ENCODE measurements around the gene DNAH1.

DNAH1 gene

DNA sequence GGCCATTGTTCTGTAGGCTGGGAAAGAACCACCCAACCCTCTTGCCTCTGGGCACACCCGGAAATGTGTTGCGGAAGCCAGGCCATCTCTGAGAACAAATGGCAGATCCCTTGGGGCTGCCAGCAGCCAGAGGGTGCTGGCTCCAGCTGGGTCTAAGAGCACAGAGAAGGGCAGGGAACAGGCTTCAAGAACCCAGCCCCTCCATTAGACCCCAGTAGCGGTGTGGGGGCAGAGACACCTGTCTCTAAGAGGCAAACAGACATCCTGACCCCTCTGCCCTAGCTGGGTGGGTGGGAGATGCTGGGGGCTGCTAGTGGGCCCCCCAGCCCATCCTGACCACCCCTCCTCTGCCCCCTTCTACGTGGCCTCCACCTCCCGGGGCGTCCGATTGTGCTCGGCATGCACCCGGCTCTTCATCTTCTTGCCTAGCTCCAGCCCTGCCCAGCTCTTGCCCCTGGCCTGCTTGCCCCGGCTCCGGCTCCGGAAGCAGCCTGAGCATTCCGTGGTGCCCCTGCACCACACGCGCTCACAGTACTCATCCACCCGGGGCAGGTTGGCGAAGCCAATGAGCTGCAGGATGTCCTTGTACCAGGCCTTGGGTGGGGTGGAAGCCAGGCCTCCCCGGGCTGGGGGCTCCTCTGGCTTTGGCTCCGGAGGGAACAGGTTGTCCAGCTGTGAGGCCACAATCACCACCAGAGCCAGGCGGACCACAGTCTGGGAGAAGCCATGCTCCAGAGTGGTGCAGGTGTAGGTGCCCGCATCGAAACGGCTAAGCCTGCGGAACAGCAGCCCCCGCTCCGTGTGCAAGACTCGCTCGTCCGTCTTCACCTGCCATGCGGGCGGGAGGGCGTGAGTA lies 119.4 kb downstream of the DNAH1 start:
- no peak for DNase-seq (ENCODE audit: low spot score)

DNA sequence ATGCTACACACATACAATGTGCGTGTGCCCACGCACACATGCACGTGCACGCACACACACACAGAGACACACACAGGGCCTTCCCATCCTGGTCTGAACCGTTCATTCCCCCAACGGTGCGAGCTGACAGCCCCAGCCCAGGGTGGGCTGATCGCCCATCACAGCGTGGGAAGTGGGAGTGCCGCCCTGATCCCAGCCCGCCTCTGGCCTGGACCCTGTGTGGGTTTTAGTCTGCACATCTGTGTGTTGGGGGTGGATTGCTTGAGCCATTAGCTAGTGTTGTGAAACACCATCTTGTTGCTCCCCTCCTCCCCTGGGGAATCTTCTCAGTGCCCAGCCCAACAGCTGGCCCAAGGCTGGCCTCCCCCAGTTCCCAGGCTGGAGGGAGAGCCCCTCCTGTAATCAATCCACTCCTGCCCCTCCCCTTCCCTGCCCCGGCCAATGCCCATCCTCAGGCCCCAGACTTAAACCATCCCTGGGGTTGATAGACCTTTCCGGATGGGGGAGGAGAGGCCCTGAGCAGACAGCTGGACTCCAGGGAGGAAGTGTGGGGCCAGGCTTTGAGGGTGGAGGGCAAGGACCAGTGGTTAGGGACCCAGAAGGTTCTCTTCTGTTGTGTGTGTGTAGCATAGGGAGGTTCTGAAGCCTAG lies 120.5 kb downstream of the DNAH1 start:
- no peak for DNase-seq (ENCODE audit: low spot score)

DNA sequence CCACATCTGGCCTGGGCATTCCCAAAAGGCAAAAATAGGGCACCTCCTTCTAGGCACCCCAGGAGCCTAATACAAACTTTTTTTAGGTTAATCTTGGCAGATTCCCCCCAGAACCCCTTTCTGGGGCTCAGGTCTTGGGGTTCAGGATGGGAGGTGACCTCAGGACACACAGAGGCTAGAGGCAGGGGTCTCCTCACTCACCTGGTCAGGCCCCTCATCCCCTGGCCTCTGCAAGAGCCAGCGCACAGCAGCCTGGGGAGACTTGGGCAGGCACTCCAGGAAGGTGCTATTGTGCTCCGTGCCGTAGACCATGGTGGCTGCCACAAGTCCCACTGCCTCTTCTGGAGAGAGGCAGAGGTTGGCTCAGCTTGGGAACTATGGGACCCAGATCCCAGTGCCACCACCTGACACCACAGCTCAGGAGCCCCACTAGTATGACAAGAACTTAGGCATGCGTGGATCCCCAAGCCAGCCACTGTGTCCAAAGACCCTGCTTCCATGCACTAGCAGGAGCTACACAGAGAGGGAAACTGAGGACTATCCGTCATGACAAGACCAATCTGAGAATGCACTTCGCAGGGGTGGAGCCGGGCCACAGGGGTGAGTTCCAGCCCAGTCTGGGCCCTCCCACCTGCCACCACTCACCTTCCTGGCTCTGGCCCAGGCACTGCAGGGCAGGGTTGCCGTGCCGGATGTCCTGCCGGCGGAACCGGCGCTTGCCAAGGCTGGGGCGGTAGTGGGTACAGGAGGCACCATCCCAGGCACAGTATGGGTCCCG lies 121.4 kb downstream of the DNAH1 start:
- DNase-seq (ENCODE audit: low spot score) = no peak

DNA sequence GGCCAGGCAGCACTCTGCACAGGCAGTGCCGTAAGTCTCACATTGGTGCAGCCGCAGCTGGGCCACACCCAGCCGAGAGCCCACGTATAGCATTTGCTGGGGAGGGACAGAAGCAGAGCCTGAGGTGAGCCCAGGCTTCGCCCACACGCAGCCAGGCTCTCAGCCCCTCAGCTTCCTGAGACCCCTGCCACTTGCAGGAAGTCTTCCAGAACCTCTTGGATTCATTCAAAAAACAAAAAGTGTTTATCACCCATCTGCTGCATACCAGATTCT lies 121.9 kb downstream of the DNAH1 start:
- no peak for DNase-seq (ENCODE audit: low spot score)

DNA sequence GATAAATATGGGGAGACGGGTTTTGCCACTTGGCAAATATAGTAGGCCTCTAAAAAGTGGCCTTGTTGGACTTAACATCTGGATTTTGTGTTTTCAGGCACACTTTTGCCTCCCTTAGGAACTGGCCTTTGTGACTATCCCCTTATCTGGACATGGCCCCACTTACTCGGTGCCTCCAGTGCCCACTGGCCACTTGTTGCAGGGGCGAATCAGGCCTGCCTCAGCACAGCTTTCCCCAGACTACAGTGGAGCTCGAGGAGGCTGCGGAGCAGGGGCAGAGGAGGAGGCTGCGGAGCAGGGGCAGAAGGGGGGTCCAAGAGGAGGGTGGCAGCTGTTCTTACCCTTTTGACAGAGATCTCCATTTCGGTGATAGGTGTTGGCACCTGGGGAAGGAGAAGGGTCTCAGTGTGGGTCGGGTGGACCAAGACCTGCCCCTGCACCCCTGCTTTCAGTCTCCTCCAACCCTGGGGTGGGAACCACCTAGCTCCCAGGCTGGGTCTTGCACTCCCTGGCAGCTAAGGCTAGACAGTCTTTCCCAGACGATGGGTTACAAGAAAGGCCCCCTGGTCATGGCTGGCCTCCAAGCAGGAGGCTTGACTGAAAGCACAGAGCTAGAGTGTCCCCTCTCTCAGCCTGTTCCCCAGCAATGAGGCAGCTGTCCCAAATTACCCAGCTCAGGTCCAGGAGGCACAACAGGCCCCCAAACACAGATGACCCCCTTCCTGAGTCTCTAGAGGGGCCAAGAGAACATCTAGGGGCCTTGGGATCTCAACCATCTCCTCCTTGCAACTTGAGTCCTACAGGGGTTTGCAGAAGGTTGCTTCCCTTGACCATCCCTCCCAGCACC lies 122.7 kb downstream of the DNAH1 start:
- DNase-seq (ENCODE audit: low spot score) = no peak

DNA sequence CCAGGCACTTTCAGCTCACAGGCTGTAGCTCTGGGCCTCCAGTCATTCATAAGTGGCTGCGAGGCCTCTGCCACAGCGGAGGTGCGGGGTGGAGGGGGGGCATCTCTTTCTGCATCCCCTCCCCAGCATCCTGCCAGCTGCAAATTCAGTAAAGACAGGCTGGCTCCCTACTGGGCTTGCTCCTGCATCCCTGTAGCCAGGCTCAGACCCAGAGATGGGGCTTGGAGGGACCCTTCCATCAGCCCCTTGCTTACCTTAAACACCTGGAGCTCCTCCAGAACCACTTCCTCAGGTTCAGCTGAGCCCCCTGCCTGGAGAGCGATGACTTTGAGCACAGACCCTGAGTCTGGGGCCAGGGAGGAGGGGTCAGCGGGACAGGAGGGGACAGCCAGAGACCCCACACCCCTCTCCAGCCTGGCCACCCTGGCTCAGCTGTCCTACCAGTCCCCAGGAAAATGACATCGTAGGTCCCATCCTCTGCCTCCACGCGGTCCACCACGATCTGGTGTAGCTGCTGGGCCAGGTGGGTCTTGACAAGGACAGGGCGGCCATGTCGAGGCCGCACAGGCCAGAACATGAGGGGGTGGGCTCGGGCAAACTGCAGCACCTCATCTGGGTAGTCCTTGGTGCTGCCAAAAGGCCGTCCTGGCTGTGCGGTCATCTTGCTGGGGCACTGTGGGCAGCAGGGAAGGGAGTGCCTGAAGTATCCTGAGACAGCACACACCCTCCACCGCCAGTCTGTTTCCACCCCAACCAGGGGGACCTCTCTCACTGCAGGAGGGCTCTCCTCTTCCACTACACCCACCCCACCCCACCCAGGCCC lies 123.5 kb downstream of the DNAH1 start:
- DNase-seq (ENCODE audit: low spot score) = no peak

DNA sequence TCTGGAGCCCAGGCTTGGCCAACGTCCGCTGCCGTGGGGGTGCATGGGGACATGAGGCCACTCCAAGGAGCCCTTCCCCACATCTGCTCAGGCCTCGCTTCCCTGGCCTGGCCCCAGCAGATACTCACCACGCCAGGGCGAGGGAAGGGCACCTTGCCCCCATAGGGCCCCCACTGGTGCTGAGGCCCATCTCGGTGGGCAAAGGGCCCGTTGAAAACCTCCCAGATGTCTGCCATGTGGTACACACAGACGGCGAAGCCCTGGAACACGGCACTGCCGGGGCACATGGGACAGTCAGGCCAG lies 124.1 kb downstream of the DNAH1 start:
- DNase-seq (ENCODE audit: low spot score) = no peak

DNA sequence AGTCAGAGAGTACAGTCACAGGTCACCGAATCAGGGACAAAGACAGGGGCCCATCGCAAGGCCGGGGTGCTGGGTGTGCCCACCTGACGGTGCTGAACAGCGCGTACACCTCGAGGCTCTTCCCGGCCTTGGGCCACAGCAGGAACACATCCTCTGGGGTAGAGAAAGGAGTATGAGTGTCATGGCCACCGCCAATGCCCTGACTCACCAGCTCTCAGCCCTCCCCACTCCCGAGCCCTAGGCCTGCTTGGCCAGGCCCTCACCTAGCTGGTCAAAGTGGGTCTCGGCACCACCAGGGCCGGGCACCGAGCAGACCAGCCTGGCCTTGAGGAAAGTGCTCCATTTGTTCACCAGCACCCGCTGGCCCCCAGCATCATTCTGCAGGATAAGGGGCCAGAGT lies 124.6 kb downstream of the DNAH1 start:
- DNase-seq (ENCODE audit: low spot score) = no peak

DNA sequence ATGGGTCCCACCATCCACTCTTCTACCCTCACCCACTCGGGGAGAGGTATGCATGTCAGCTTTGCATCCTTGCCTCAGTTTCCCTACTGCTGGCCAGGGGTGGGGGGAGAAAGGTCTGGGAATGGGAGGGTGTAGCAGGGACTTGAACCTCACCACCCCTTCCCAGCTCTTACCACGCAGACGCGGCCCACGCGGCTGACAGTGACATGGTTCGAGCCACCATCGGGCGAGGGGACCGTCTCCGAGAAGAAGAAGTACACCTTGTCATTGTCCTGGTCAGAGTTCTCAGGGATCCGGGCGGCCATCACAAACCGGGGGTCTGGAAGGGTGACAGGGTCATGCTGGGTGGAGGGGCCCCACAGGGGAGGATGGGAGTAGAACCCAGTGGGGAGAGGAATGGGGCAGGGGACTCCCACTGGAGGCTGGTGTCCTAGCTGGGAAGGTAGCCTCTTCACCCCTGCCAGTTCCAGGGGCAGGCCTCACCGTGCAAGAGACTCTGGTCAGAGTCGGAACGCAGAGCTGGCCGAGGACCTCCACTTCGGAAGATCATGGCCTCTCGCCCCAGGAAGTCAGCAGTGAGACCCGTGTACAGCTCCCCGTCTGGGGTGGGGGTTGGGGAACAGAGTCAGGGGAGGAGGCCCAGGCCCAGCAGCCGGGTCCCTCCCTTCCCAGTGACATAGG lies 125.1 kb downstream of the DNAH1 start:
- DNase-seq (ENCODE audit: low spot score) = no peak

DNA sequence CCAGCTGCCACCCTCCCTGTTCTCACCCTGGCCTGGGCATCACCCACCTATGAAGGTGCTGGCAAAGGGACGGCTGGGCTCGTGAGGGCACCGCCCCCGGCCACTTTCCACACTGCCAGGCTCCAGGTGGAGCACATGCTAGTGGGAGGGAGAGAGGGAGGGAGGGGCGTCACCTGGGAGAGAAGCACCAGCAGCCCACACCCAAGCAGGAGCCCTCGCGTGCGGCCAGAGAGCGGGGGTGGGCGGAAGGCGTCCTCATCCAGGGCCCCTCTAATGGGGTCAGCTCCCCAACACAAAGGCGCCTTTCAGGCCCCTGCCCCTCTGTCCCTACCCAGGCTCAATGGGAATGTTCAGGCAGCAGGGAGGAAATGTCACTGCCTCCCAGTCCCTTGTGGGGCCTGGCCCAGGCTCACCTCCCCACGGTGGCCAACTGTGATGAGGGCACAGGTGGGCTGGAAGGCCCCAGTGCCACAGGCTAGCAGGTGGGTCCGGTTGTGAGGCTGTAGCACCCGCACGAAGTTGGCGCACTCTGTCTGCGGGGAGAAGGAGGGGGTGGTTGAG lies 125.7 kb downstream of the DNAH1 start:
- DNase-seq (ENCODE audit: low spot score) = no peak

DNA sequence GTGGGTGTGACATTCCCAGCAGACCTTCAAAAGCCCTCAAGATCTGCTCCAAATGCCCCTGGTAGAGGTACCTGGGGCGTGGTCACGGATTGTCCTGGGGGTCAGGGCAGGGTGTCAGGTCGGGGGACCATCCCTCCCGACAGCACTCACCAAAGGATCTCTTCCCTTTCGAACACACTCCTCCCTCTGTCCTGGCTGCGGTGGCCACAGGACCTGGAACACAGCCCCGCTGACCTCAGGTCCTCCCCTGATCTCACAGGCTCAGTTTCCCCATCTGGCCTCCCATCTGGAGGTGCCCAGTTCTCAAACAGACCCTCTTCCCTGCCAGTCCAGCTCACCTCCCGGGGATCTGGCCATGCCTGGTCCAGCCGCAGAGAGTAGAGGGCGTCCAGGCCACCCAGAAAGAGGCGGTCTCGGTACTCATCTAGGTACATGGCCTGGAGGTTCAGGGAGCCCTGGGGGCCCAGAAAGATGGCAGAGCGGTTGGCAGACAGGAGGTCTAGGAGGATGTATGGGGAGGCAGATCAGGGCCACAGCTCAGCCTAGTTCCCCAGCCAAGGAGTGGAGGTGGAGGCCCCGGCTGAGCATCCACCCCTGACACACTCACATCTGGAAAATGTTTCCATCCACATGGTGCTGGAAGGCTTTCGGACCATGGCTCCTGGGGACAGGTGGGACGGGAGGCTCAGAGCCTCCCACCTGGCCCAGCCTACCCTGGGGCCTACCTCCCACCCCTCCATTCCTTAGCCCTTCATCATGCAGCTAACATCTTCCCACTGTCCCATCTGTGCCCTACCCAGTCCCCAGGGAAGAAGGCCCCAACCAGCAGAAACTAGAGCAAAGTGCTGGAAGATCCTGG lies 126.5 kb downstream of the DNAH1 start:
- no peak for DNase-seq (ENCODE audit: low spot score)

DNA sequence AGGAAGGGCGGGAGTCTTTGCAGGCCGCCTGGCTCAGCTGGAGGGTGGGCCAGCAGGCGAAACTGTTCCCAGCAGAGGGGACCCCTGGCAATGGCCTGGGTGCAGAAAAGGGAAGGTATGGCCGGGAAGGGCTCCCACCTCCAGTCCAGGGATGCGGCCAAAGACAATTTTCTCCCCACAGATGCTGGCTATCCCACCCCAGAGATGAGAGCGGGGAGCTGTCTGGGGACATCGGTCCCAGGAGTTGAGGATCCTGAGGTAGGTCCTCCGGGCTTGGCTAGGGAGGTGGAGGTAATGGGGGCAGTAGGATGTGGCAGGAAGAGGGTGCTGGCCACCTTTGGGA lies 127.1 kb downstream of the DNAH1 start:
- DNase-seq (ENCODE audit: low spot score) = no peak

DNA sequence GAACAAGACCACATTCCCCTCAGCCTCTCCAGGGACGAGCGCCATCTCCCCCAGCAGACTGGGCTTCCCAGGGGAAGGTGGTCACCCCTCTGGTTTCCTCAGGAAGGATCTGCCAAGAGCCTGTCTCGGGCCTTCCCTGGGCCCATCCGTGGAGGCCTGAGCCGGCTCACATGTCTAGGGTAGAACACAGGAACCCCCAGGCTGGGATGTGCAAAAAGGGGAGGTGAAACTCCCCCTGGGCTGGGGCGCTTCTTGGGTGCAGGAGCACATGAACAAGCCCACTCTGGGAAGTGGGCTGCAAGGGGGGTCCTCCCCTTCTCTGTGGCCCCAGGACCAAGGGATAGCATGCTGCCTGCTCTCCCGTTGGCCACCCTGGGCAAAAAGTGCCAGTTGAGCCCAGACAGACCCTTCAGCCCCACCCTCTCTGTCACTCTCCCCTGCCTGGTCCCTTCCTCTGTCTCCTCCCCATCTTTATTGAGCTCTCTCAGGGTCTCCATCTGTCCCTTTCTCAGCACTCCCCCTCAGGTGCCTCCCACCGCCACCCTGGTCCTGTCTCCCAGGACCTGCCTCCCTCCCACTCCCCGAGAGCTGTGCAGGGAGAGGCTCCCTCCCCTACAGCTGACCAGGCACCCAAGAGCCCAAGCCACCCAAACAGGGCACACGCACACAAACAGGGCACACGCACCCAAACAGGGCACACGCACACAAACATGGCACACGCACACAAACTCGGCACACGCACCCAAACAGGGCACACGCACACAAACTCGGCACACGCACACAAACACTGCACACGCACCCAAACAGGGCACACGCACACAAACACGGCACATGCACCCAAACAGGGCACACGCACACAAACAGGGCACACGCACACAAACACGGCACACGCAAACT lies 127.9 kb downstream of the DNAH1 start:
- no peak for DNase-seq (ENCODE audit: low spot score)

DNA sequence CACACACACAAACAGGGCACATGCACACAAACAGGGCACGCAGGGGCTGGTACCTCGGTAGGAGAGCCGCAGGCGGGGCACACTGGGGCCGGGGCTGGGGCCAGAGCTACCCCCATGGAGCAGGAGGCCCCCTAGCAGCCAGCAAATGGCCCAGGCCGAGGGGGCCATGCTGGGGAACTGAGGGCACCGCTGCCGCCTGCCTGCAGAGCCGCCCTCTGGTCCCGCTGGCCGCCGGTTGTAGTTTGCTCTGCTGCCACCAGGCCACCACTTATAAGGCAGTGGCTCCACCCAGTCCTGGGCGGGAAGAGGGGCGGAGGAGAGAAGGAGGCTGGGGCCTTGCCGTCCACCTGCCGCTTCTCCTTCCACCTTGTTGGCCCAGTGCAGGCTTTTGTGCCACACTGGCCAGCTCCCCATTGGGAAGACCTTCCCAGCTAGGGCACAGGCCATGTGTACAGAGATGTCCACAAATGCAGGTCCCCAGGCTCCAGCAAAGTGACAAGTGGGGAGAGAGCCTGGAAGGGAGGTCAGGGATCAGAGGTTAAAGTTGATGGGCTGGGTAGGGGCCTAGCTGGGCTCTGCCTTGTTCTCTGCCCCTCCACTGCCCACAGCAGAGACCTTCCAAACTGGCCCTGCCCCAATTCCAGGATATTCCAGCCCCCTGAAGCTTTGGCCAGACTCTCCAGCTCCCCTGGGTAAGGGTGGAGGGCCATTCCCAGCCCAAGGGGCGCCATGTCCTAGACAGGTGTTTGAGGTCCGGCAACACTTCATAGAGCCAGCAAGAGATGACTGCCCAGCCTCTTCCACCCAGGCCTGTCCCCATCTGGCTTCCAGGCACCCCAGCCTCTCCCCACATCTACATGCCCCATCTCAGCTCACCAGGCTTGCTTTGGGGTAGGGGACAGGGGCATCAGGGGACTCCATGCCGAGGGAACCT lies 129.0 kb downstream of the DNAH1 start, which contains the start of gene SEMA3G:
TSS of gene SEMA3G (minus strand) at position 244 of the 934 bp plus-strand sequence. CDS start at position 168, 76 bp downstream.
- peak; percentile 43 for DNase-seq (ENCODE audit: low spot score)

DNA sequence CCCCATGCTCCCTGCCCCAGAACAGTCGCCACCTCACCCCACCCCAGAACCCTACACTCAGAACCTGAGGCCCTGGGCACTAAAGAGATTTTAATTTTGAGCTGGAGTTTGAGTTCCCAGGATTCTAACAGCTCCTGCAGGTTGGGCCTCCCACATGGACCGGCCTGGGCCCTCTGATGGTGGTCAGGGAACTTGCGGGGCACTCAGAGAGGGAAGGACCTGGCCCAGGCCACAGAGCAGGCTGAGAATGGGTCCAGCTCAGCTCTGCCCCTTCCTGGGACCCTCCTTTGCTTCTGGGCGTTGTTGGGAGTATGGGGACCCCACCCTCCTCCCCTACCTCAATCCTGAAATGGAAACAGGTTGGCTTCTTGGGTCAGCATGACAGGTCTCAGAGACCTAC lies 129.9 kb downstream of the DNAH1 start:
- DNase-seq (ENCODE audit: low spot score) = no peak

DNA sequence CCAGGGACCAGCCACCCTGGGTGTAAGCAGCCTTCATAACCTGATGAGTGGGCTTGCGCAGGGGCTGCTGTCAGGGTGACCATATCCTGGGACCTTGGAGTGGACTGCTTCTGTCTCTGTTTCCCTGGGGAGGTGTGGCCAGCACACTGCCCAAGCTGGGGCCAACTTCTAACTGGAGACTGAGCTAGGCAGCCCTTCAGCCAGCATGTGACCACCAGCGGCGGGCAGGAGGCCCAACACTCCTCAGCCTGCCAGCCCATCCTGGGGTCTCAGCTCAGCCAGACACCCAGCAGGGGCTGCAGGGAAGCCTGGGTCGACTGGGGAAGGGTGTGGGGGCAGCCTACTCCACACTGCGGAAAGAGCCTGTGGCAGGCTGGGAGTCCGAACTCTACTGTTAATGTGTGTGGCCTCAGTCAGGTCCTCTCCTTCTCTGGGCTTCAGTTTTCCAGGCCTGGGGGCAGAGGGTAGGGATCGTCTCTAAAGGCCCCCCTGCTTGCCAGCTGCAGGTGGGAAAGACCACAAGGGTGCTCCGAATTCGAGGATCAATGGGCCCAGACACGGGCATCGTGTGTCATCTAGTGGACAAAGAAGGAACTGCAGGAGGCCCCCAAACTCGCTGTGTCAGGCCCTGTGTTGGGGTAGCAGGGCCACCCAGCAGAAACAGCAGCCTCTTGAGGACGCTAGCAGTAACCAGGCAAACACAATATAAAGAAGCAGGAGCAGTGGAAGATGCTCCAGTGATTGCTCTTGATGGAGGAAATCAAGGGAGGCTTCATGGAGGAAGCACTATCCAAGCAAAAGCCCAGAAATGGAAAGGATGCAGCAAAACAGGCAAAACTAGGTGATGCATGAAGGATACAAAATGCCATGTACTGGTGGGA lies 130.8 kb downstream of the DNAH1 start:
- DNase-seq (ENCODE audit: low spot score) = peak; percentile 77
